ENCODE measurements around the gene DMRTC2.

GRCh38 chr19:41859213-41859617 lies 14.4 kb downstream of the DMRTC2 start:
- no peak for TF ChIP-seq CTCF (conservative IDR thresholded peaks at IDR 0.05; ENCODE audit: low read depth, low read length)
- no peak for TF ChIP-seq EZH2 (IDR thresholded peaks at IDR 0.05; ENCODE audit: low read length, unreplicated experiment)
- no peak for TF ChIP-seq EZH2phosphoT487 (IDR thresholded peaks at IDR 0.05; ENCODE audit: borderline replicate concordance, low read length)
